HCT116 (cell line): Measurements from ENCODE around the gene PRKCD. TPM values are rescaled to one million over a fixed set of nuclear protein-coding genes. Genes with fewer than 3 reads are reported as not detected.

Experiments
- ATAC-seq: fragments of 200-7000 bp; cut with Tn5 transposase; 2 replicates; pipeline ENCODE4 v1.9.1; 2020; ENCODE audit warnings: mild to moderate bottlenecking, moderate library complexity
- BruUV-seq: library from RNA; stranded (reverse); fragments of 400-500 nt; replicated peaks from 2 replicates; lab custom pipeline; 2021; lab: Mats Ljungman, UMichigan
- CTCF ChIA-PET: fragments of 300-600 bp; sonication (Branson Sonifier 250); formaldehyde crosslinking; loops from one replicate; lab custom pipeline; 2021; ENCODE audit warnings: antibody characterized with exemption; lab: Charles Lee
- POLR2A ChIA-PET: fragments of 300-600, 350-600 bp; sonication (Branson Sonifier 250); formaldehyde crosslinking; loops from one replicate; lab custom pipeline; 2021; ENCODE audit warnings: antibody characterized with exemption; lab: Charles Lee
- RAD21 ChIA-PET, 2 experiments: fragments of 300-600 bp; sonication (Branson Sonifier 250); formaldehyde crosslinking; loops; one replicate each; lab custom pipeline; 2023; ENCODE audit warnings: low total read pairs in 2 of 2; ENCODE audit not compliant: uncharacterized antibody in 2 of 2, unreplicated experiment in 2 of 2, low non-redundant PET in 1 of 2; lab: Charles Lee
- DNase-seq: peaks from one replicate; pipeline ENCODE4 v3.0.0-alpha.2; 2010; ENCODE audit warnings: low read depth, low spot score
- H2AFZ ChIP-seq: fragments of 200-600 bp; shearing (Covaris generic), sonication (generic); 2 replicates; pipeline ENCODE4 v1.6.1; 2017; ENCODE audit warnings: low read depth, mixed run types, mixed read lengths, antibody characterized with exemption, low read length; ENCODE audit not compliant: poor library complexity, severe bottlenecking
- H3K27ac ChIP-seq: 2 replicates; pipeline ENCODE4 v1.5.1; 2012; ENCODE audit warnings: low read depth, low read length
- H3K27me3 ChIP-seq: fragments of 200-600 bp; sonication (generic); 2 replicates; pipeline ENCODE4 v1.6.1; 2016; ENCODE audit warnings: mixed run types, low read length, mixed read lengths; ENCODE audit not compliant: insufficient read depth
- H3K36me3 ChIP-seq, 2 experiments: fragments of 200-500 bp in 1 of 2; fragments of 200-600 bp in 1 of 2; sonication (Bioruptor generic) in 1 of 2; sonication (generic) in 1 of 2; 2 replicates each; pipeline versions ENCODE4 v1.5.1 to v1.6.1; 2014 to 2016; ENCODE audit warnings: low read length in 2 of 2, inconsistent platforms in 1 of 2, mixed read lengths in 1 of 2, mixed run types in 1 of 2; ENCODE audit not compliant: insufficient read depth in 2 of 2, control insufficient read depth in 1 of 2
- H3K4me1 ChIP-seq, 2 experiments: fragments of 200-600 bp in 1 of 2; sonication (generic) in 1 of 2; 2 replicates each; pipeline versions ENCODE4 v1.5.1 to v1.6.1; 2012 to 2017; ENCODE audit warnings: low read length in 2 of 2, inconsistent platforms in 1 of 2, mild to moderate bottlenecking in 1 of 2, mixed read lengths in 1 of 2, mixed run types in 1 of 2, moderate library complexity in 1 of 2; ENCODE audit not compliant: insufficient read depth in 2 of 2, control insufficient read depth in 1 of 2
- H3K4me2 ChIP-seq: fragments of 200-600 bp; sonication (generic); 2 replicates; pipeline ENCODE4 v1.6.1; 2017; ENCODE audit warnings: mixed run types, low read length, mixed read lengths
- H3K4me3 ChIP-seq, 2 experiments: fragments of 200-600 bp in 1 of 2; sonication (generic) in 1 of 2; replicated peaks in 1 of 2; 2 replicates each; pipeline ENCODE4 v1.5.1; 2011 to 2016; ENCODE audit warnings: low read length in 2 of 2, control low read depth in 1 of 2, low read depth in 1 of 2, mild to moderate bottlenecking in 1 of 2, mixed read lengths in 1 of 2, mixed run types in 1 of 2
- H3K79me2 ChIP-seq: fragments of 200-600 bp; sonication (generic); 2 replicates; pipeline ENCODE4 v1.6.1; 2017; ENCODE audit warnings: mild to moderate bottlenecking, mixed run types, low read length, moderate library complexity, mixed read lengths; ENCODE audit not compliant: insufficient read depth
- H3K9ac ChIP-seq: fragments of 200-600 bp; sonication (generic); 2 replicates; pipeline ENCODE4 v1.6.1; 2016; ENCODE audit warnings: low read length, mixed read lengths
- H3K9me2 ChIP-seq: fragments of 200-600 bp; sonication (generic), shearing (Covaris generic); 2 replicates; pipeline ENCODE4 v1.6.1; 2017; ENCODE audit warnings: mixed run types, mild to moderate bottlenecking, moderate library complexity; ENCODE audit not compliant: insufficient read depth
- H3K9me3 ChIP-seq, 2 experiments: fragments of 200-500 bp in 1 of 2; fragments of 200-600 bp in 1 of 2; sonication (Bioruptor generic) in 1 of 2; sonication (generic) in 1 of 2; 2 replicates each; pipeline ENCODE4 v1.6.1; 2014 to 2017; ENCODE audit warnings: low read length in 2 of 2, mixed read lengths in 2 of 2, inconsistent platforms in 1 of 2, low read depth in 1 of 2, mild to moderate bottlenecking in 1 of 2, mixed run types in 1 of 2, moderate library complexity in 1 of 2; ENCODE audit not compliant: control insufficient read depth in 1 of 2, insufficient read depth in 1 of 2
- H4K20me1 ChIP-seq: fragments of 200-600 bp; sonication (generic), shearing (Covaris generic); 2 replicates; pipeline ENCODE4 v1.6.1; 2017; ENCODE audit warnings: mixed run types, mild to moderate bottlenecking, moderate library complexity; ENCODE audit not compliant: insufficient read depth
- CBX3 ChIP-seq: IDR thresholded peaks from 2 replicates; pipeline ENCODE4 v1.6.1; 2012; ENCODE audit warnings: low read depth
- CEBPB ChIP-seq: IDR thresholded peaks from 2 replicates; pipeline ENCODE4 v1.6.1; 2012; ENCODE audit warnings: low read depth
- ELF1 ChIP-seq: IDR thresholded peaks from 2 replicates; pipeline ENCODE4 v1.6.1; 2012; ENCODE audit warnings: low read depth, borderline replicate concordance
- EZH2 ChIP-seq: fragments of 200-600 bp; sonication (generic); IDR thresholded peaks from 2 replicates; pipeline ENCODE4 v1.6.1; 2017; ENCODE audit warnings: antibody characterized with exemption, mixed run types
- JUND ChIP-seq: IDR thresholded peaks from 2 replicates; pipeline ENCODE4 v1.6.1; 2012
- SIN3A ChIP-seq: IDR thresholded peaks from 2 replicates; pipeline ENCODE4 v1.6.1; 2012; ENCODE audit warnings: low read depth
- SP1 ChIP-seq: IDR thresholded peaks from 2 replicates; pipeline ENCODE4 v1.6.1; 2012; ENCODE audit warnings: low read depth
- SRF ChIP-seq: IDR thresholded peaks from 2 replicates; pipeline ENCODE4 v1.6.1; 2012; ENCODE audit warnings: low read depth
- TCF7L2 ChIP-seq: IDR thresholded peaks from 2 replicates; pipeline ENCODE4 v1.7.0; 2011; ENCODE audit warnings: borderline replicate concordance, inconsistent platforms; ENCODE audit not compliant: insufficient read depth, insufficient read length; ENCODE audit errors: extremely low read depth
- YY1 ChIP-seq: IDR thresholded peaks from 2 replicates; pipeline ENCODE4 v1.6.1; 2011; ENCODE audit warnings: low read length, low read depth, moderate library complexity, mild to moderate bottlenecking; ENCODE audit not compliant: insufficient replicate concordance; ENCODE audit errors: extremely low read depth
- ZFX ChIP-seq: fragments of 450-650 bp; IDR thresholded peaks from 2 replicates; pipeline ENCODE4 v1.6.1; 2017
- ZNF274 ChIP-seq: fragments of 200-500 bp; sonication (Bioruptor generic); IDR thresholded peaks from 2 replicates; pipeline ENCODE4 v1.6.1; 2014; ENCODE audit warnings: mild to moderate bottlenecking, low read depth, low read length, inconsistent platforms
- intact Hi-C: fragments of 100-400 bp; cut with micrococcal nuclease; formaldehyde crosslinking; loops from 2 replicates; pipeline ENCODE4 v1.10.0; 2022
- total RNA-seq: library from RNA; stranded (reverse); gene quantifications from one replicate; pipeline ENCODE4 v1.2.1, GENCODE V29; 2021; ENCODE audit not compliant: unreplicated experiment
- TF ChIP-seq, protein P1 (sequence below): IDR thresholded peaks from 2 replicates; pipeline ENCODE4 v1.6.1; 2012; ENCODE audit warnings: low read depth
- TF ChIP-seq, protein P2 (sequence below), 3 experiments: fragments of 200-600 bp in 1 of 3; sonication (generic) in 1 of 3; IDR thresholded peaks in 2 of 3; conservative IDR thresholded peaks in 1 of 3; 2 replicates each; pipeline ENCODE4 v1.5.1; 2012 to 2017; ENCODE audit warnings: low read depth in 2 of 3, low read length in 2 of 3, antibody characterized with exemption in 1 of 3, borderline replicate concordance in 1 of 3, control low read depth in 1 of 3, mild to moderate bottlenecking in 1 of 3, mixed read lengths in 1 of 3, mixed run types in 1 of 3, moderate library complexity in 1 of 3; ENCODE audit not compliant: insufficient read depth in 1 of 3
- TF ChIP-seq, protein P3 (sequence below): IDR thresholded peaks from 2 replicates; pipeline ENCODE4 v1.6.1; 2011; ENCODE audit warnings: mild to moderate bottlenecking, low read length, moderate library complexity; ENCODE audit not compliant: insufficient replicate concordance; ENCODE audit errors: extremely low read depth
- TF ChIP-seq, protein P4 (sequence below): IDR thresholded peaks from 2 replicates; pipeline ENCODE4 v1.6.1; 2012
- TF ChIP-seq, protein P5 (sequence below): IDR thresholded peaks from 2 replicates; pipeline ENCODE4 v1.6.1; 2012

Gene PRKCD
- total RNA-seq, 1 experiment from 2014 or later, result 34.4 TPM

DNA sequence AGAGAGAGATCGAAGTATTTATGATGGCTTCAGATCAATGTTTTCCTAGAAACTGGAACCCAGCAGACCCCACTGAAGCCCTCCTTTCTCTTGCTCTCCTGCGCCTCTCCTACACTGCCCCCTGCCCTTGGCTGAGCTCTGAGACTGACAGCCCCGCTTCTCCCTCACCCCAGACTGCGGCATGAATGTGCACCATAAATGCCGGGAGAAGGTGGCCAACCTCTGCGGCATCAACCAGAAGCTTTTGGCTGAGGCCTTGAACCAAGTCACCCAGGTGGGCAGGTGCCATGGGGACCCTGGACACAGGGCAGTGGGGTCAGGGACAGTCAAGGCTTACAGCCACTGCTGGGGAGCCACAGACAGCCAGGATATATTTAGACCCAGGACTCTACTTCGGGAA, 23.7 kb downstream of the PRKCD start:
- H3K4me1 ChIP-seq, result no peaks in the 10 kb centered on the region
- TF ChIP-seq, protein P1, sequence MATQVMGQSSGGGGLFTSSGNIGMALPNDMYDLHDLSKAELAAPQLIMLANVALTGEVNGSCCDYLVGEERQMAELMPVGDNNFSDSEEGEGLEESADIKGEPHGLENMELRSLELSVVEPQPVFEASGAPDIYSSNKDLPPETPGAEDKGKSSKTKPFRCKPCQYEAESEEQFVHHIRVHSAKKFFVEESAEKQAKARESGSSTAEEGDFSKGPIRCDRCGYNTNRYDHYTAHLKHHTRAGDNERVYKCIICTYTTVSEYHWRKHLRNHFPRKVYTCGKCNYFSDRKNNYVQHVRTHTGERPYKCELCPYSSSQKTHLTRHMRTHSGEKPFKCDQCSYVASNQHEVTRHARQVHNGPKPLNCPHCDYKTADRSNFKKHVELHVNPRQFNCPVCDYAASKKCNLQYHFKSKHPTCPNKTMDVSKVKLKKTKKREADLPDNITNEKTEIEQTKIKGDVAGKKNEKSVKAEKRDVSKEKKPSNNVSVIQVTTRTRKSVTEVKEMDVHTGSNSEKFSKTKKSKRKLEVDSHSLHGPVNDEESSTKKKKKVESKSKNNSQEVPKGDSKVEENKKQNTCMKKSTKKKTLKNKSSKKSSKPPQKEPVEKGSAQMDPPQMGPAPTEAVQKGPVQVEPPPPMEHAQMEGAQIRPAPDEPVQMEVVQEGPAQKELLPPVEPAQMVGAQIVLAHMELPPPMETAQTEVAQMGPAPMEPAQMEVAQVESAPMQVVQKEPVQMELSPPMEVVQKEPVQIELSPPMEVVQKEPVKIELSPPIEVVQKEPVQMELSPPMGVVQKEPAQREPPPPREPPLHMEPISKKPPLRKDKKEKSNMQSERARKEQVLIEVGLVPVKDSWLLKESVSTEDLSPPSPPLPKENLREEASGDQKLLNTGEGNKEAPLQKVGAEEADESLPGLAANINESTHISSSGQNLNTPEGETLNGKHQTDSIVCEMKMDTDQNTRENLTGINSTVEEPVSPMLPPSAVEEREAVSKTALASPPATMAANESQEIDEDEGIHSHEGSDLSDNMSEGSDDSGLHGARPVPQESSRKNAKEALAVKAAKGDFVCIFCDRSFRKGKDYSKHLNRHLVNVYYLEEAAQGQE, result no peak
- TF ChIP-seq TCF7L2 (no peak), YY1 (no peak), SIN3A (no peak), CBX3 (no peak), ZFX (no peak), JUND (no peak), ZNF274 (no peak), SRF (no peak), CEBPB (no peak), SP1 (no peak), EZH2 (no peak), ELF1 (no peak)
- TF ChIP-seq, protein P2, sequence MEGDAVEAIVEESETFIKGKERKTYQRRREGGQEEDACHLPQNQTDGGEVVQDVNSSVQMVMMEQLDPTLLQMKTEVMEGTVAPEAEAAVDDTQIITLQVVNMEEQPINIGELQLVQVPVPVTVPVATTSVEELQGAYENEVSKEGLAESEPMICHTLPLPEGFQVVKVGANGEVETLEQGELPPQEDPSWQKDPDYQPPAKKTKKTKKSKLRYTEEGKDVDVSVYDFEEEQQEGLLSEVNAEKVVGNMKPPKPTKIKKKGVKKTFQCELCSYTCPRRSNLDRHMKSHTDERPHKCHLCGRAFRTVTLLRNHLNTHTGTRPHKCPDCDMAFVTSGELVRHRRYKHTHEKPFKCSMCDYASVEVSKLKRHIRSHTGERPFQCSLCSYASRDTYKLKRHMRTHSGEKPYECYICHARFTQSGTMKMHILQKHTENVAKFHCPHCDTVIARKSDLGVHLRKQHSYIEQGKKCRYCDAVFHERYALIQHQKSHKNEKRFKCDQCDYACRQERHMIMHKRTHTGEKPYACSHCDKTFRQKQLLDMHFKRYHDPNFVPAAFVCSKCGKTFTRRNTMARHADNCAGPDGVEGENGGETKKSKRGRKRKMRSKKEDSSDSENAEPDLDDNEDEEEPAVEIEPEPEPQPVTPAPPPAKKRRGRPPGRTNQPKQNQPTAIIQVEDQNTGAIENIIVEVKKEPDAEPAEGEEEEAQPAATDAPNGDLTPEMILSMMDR (IDR thresholded peaks at IDR 0.05 in 2 of 3, conservative IDR thresholded peaks at IDR 0.05 in 1 of 3; ENCODE audit: borderline replicate concordance in 1 of 3, insufficient read depth in 1 of 3, low read depth in 2 of 3, low read length in 2 of 3), result no peak
- TF ChIP-seq, protein P3, sequence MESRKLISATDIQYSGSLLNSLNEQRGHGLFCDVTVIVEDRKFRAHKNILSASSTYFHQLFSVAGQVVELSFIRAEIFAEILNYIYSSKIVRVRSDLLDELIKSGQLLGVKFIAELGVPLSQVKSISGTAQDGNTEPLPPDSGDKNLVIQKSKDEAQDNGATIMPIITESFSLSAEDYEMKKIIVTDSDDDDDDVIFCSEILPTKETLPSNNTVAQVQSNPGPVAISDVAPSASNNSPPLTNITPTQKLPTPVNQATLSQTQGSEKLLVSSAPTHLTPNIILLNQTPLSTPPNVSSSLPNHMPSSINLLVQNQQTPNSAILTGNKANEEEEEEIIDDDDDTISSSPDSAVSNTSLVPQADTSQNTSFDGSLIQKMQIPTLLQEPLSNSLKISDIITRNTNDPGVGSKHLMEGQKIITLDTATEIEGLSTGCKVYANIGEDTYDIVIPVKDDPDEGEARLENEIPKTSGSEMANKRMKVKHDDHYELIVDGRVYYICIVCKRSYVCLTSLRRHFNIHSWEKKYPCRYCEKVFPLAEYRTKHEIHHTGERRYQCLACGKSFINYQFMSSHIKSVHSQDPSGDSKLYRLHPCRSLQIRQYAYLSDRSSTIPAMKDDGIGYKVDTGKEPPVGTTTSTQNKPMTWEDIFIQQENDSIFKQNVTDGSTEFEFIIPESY, result no peak
- TF ChIP-seq, protein P4, sequence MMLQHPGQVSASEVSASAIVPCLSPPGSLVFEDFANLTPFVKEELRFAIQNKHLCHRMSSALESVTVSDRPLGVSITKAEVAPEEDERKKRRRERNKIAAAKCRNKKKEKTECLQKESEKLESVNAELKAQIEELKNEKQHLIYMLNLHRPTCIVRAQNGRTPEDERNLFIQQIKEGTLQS, result no peak
- TF ChIP-seq, protein P5, sequence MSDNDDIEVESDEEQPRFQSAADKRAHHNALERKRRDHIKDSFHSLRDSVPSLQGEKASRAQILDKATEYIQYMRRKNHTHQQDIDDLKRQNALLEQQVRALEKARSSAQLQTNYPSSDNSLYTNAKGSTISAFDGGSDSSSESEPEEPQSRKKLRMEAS, result no peak
- intact Hi-C loops, result no loop called here
- no peaks in the 10 kb centered on the region for H3K27me3 ChIP-seq
- H3K9me2 ChIP-seq, result no peaks in the 10 kb centered on the region
- ChIA-PET CTCF (no interaction called here), POLR2A (no interaction called here), RAD21 (no interaction called here)
- no TSS peak for BruUV-seq
- no peaks in the 10 kb centered on the region for H3K79me2 ChIP-seq
- H3K4me3 ChIP-seq, result no peak overlapping the region
- H3K9ac ChIP-seq, result no peak overlapping the region
- H3K4me2 ChIP-seq, result no peak overlapping the region
- no peaks in the 10 kb centered on the region for H3K9me3 ChIP-seq
- H2AFZ ChIP-seq, result no peak overlapping the region
- H4K20me1 ChIP-seq, result no peaks in the 10 kb centered on the region
- no peak overlapping the region for H3K27ac ChIP-seq
- no peak for DNase-seq
- no peak for ATAC-seq
- H3K36me3 ChIP-seq, result peaks cover 13 to 18% of the 10 kb centered on the region in 2 experiments
